ENCODE results near the gene ETFA. TPM values are rescaled to one million over a fixed set of nuclear protein-coding genes. Genes with fewer than 3 reads are reported as not detected.

Gene ETFA
- total RNA-seq, 1 experiment from 2014 or later, result 84.4 TPM

- TF ChIP-seq, protein P1, sequence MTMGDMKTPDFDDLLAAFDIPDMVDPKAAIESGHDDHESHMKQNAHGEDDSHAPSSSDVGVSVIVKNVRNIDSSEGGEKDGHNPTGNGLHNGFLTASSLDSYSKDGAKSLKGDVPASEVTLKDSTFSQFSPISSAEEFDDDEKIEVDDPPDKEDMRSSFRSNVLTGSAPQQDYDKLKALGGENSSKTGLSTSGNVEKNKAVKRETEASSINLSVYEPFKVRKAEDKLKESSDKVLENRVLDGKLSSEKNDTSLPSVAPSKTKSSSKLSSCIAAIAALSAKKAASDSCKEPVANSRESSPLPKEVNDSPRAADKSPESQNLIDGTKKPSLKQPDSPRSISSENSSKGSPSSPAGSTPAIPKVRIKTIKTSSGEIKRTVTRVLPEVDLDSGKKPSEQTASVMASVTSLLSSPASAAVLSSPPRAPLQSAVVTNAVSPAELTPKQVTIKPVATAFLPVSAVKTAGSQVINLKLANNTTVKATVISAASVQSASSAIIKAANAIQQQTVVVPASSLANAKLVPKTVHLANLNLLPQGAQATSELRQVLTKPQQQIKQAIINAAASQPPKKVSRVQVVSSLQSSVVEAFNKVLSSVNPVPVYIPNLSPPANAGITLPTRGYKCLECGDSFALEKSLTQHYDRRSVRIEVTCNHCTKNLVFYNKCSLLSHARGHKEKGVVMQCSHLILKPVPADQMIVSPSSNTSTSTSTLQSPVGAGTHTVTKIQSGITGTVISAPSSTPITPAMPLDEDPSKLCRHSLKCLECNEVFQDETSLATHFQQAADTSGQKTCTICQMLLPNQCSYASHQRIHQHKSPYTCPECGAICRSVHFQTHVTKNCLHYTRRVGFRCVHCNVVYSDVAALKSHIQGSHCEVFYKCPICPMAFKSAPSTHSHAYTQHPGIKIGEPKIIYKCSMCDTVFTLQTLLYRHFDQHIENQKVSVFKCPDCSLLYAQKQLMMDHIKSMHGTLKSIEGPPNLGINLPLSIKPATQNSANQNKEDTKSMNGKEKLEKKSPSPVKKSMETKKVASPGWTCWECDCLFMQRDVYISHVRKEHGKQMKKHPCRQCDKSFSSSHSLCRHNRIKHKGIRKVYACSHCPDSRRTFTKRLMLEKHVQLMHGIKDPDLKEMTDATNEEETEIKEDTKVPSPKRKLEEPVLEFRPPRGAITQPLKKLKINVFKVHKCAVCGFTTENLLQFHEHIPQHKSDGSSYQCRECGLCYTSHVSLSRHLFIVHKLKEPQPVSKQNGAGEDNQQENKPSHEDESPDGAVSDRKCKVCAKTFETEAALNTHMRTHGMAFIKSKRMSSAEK (CRISPR knock-in tag; IDR thresholded peaks at IDR 0.05; ENCODE audit: borderline replicate concordance), result no peak
- TF ChIP-seq, protein P2, sequence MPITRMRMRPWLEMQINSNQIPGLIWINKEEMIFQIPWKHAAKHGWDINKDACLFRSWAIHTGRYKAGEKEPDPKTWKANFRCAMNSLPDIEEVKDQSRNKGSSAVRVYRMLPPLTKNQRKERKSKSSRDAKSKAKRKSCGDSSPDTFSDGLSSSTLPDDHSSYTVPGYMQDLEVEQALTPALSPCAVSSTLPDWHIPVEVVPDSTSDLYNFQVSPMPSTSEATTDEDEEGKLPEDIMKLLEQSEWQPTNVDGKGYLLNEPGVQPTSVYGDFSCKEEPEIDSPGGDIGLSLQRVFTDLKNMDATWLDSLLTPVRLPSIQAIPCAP (CRISPR knock-in tag; IDR thresholded peaks at IDR 0.05), result no peak
- TF ChIP-seq ZBTB21 (CRISPR knock-in tag; IDR thresholded peaks at IDR 0.05; ENCODE audit: borderline replicate concordance), result no peak
- no peak for TF ChIP-seq GTF2I (CRISPR knock-in tag; conservative IDR thresholded peaks at IDR 0.05)
Observed at GRCh38 chr15:76270876-76271275, 40.4 kb downstream of the ETFA start (continued).

DNA sequence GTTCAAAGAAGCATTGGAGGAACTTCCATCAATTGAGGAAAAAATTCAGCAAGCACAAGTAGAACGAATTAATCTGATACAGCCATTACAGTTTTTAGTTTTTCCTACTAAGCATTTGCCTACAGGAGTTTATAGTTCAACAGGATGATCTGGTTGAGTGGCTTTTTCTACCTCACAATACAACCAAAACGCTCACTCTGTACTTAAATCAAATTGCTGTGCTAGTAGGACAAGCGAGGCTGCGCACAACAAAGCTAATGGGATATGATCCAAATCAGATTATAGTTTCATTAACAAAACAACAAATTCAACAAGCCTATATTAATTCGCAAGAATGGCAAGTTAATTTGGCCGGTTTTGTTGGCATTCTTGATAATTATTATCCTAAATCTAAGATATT lies 44.2 kb downstream of the ETFA start:
- ChIA-PET POLR2A (no interaction called here), CTCF (no interaction called here)
- ATAC-seq (no peak), DNase-seq (ENCODE audit: low spot score) (no peak)
- Mint-ChIP-seq H3K27ac (no peak overlapping the region), H3K9me3 (peaks cover 75% of the 10 kb centered on the region), H3K4me1 (0 out of 2 replicates have a peak, but pooled peaks cover 2% of the 10 kb centered on the region), H3K36me3 (peaks cover 84% of the 10 kb centered on the region), H3K4me3 (no peak overlapping the region), H3K27me3 (ENCODE audit: low read depth) (peaks cover 4% of the 10 kb centered on the region; the same call in 1 of the 2 replicates)
- TF ChIP-seq, protein P3, sequence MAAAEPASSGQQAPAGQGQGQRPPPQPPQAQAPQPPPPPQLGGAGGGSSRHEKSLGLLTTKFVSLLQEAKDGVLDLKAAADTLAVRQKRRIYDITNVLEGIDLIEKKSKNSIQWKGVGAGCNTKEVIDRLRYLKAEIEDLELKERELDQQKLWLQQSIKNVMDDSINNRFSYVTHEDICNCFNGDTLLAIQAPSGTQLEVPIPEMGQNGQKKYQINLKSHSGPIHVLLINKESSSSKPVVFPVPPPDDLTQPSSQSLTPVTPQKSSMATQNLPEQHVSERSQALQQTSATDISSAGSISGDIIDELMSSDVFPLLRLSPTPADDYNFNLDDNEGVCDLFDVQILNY (CRISPR knock-in tag; IDR thresholded peaks at IDR 0.05), result no peak
- TF ChIP-seq FOXK1 (CRISPR knock-in tag; IDR thresholded peaks at IDR 0.05) (no peak), ARID4B (CRISPR knock-in tag; IDR thresholded peaks at IDR 0.05; ENCODE audit: borderline replicate concordance) (no peak), TEAD4 (CRISPR knock-in tag; IDR thresholded peaks at IDR 0.05) (no peak), ZNF396 (CRISPR knock-in tag; IDR thresholded peaks at IDR 0.05; ENCODE audit: borderline replicate concordance) (no peak), TP53 (CRISPR knock-in tag; IDR thresholded peaks at IDR 0.05) (no peak), ZNF423 (CRISPR knock-in tag; IDR thresholded peaks at IDR 0.05) (no peak), PRRX2 (CRISPR knock-in tag; IDR thresholded peaks at IDR 0.05) (no peak), ELF4 (CRISPR knock-in tag; IDR thresholded peaks at IDR 0.05; ENCODE audit: low read depth) (no peak), STAT6 (CRISPR knock-in tag; conservative IDR thresholded peaks at IDR 0.05; ENCODE audit: low read depth) (no peak), NFYB (CRISPR knock-in tag; conservative IDR thresholded peaks at IDR 0.05; ENCODE audit: low read depth) (no peak), CREM (CRISPR knock-in tag; IDR thresholded peaks at IDR 0.05) (no peak)
- TF ChIP-seq, protein P4, sequence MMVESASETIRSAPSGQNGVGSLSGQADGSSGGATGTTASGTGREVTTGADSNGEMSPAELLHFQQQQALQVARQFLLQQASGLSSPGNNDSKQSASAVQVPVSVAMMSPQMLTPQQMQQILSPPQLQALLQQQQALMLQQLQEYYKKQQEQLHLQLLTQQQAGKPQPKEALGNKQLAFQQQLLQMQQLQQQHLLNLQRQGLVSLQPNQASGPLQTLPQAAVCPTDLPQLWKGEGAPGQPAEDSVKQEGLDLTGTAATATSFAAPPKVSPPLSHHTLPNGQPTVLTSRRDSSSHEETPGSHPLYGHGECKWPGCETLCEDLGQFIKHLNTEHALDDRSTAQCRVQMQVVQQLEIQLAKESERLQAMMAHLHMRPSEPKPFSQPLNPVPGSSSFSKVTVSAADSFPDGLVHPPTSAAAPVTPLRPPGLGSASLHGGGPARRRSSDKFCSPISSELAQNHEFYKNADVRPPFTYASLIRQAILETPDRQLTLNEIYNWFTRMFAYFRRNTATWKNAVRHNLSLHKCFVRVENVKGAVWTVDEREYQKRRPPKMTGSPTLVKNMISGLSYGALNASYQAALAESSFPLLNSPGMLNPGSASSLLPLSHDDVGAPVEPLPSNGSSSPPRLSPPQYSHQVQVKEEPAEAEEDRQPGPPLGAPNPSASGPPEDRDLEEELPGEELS (CRISPR knock-in tag; IDR thresholded peaks at IDR 0.05), result no peak
- TF ChIP-seq, protein P5, sequence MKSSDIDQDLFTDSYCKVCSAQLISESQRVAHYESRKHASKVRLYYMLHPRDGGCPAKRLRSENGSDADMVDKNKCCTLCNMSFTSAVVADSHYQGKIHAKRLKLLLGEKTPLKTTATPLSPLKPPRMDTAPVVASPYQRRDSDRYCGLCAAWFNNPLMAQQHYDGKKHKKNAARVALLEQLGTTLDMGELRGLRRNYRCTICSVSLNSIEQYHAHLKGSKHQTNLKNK (CRISPR knock-in tag; IDR thresholded peaks at IDR 0.05), result no peak
- TF ChIP-seq, protein P6, sequence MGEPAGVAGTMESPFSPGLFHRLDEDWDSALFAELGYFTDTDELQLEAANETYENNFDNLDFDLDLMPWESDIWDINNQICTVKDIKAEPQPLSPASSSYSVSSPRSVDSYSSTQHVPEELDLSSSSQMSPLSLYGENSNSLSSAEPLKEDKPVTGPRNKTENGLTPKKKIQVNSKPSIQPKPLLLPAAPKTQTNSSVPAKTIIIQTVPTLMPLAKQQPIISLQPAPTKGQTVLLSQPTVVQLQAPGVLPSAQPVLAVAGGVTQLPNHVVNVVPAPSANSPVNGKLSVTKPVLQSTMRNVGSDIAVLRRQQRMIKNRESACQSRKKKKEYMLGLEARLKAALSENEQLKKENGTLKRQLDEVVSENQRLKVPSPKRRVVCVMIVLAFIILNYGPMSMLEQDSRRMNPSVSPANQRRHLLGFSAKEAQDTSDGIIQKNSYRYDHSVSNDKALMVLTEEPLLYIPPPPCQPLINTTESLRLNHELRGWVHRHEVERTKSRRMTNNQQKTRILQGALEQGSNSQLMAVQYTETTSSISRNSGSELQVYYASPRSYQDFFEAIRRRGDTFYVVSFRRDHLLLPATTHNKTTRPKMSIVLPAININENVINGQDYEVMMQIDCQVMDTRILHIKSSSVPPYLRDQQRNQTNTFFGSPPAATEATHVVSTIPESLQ (CRISPR knock-in tag; IDR thresholded peaks at IDR 0.05), result no peak
